Measurements from ENCODE around the gene CWC27.

DNA sequence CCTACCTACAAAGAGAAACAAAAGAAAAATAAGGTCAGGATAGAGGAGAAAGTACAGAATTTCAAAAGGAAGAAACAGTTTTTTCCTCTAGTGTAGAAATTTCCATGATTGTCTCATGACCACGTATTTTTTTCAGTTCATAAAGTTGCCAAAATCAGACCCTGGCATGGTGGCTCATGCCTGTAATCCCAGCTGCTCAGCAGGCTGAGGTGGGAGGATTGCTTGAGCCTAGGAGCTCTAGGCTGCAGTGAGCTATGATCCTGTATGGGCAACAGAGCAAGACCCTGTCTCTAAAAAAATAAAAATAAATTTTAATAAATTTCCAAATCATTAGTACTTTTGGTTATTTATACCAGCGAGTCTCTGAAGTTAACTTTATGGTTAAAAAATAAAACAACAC lies 37.8 kb downstream of the CWC27 start:
- TF ChIP-seq, protein P1, sequence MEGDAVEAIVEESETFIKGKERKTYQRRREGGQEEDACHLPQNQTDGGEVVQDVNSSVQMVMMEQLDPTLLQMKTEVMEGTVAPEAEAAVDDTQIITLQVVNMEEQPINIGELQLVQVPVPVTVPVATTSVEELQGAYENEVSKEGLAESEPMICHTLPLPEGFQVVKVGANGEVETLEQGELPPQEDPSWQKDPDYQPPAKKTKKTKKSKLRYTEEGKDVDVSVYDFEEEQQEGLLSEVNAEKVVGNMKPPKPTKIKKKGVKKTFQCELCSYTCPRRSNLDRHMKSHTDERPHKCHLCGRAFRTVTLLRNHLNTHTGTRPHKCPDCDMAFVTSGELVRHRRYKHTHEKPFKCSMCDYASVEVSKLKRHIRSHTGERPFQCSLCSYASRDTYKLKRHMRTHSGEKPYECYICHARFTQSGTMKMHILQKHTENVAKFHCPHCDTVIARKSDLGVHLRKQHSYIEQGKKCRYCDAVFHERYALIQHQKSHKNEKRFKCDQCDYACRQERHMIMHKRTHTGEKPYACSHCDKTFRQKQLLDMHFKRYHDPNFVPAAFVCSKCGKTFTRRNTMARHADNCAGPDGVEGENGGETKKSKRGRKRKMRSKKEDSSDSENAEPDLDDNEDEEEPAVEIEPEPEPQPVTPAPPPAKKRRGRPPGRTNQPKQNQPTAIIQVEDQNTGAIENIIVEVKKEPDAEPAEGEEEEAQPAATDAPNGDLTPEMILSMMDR (conservative IDR thresholded peaks at IDR 0.05; ENCODE audit: low read depth, low read length) = no peak
- no peak for TF ChIP-seq EZH2 (IDR thresholded peaks at IDR 0.05; ENCODE audit: low read length, unreplicated experiment)
- TF ChIP-seq EZH2phosphoT487 (IDR thresholded peaks at IDR 0.05; ENCODE audit: borderline replicate concordance, low read length) = no peak

Data from PC-3 (cell line).